ENCODE results near the gene RPS27L.

The RPS27L gene

DNA sequence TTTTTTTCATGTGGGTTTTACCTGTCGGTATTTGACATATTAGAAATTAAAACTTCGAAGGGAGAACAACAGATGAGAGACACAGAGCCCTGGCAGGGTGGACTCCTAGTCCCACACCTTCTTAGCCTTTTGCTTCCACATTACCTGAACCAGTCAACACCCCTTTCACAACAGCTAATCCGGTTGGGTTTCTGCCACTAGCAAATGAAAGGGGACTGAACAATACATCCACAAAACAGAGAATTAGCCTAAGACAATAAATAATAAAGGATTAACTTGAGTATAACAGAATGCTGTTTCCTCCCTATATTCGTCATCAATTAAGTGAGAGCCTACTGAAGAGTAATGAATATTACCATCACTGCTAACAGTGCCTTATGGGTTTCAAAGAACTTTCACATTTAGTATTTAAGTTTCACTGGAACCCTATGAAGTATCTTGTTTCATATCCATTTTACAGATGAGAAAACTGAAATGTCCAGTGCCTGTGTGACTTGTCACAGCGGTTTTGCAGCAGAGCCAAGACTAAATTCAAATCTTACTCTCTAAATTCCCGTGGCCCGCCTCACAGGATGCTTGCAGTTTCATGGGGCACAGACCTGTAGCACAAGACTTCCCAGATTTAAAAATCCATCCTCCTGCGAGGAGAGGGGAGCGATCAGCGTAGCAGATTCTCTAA lies 31.1 kb upstream of the RPS27L start:
- no peak for DNase-seq (ENCODE audit: low read depth in 3 of 3)

DNA sequence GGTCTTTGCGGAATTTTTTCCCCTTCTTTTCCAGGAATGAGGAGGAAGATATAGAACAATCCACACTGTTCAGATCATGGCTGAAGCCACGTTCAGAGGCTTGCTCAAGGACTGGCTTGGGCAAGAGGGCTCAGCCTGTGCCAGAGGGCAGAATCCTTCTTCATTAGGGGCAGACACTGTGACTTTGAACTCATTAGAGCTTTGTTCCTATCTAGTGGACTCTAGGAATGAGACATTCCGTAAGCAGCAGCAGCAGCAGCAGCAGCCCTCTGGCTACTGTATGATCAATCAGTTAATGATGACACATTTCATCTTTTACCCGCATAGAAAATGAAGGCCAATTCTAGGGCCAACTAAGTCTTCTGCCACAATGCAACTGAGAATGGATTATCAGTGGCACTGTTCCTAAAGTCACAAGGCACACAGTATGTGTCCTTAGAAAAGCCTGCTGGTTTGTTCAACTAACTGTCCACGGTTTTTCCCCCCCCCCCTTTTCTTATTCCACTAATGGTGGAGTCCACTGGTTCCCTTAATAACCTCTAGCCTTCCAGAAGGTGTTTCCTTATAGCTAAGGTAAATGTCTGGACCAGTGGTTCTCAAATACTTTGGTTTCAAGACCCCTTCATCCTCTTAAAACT lies 30.4 kb upstream of the RPS27L start:
- DNase-seq (ENCODE audit: low read depth in 3 of 3) = no peak

DNA sequence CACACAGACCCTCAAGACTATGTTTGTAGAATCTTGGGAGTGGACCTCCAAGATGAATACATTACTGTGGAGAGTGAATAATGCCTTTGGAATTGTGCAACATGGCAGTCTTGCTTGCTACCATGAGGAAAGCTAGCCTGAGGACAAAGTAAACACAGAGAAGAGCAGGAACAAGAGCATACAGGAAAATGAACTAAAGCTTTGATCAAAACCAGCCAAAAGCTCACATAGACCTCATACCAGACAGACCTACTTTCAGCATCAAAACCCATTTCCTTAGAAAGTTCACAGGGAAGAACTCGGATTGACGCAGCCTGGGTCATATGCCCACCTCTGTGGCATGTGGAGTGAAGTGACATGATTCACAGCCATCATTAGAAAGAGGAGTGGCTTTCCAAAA lies 28.8 kb upstream of the RPS27L start:
- no peak for DNase-seq (ENCODE audit: low read depth in 3 of 3)

DNA sequence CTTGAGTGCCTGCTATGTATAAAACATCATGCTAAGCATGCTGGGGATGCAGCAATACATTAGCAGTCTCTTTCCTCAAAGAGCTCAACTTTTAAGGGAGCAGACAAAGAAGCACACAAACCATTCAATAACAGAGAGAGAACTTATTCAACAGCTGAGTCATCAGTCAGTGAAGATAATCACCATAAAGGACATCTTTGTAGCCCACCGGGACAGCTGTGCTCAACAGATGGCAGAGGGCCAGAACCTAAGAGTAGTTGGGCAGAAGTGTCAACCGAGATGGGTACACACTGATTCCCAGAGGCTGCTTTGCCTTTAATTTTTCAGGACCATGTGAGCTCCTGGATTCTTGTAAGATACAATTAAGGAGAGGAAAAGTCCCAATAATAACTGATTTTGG lies 27.9 kb upstream of the RPS27L start:
- no peak for DNase-seq (ENCODE audit: low read depth in 3 of 3)

DNA sequence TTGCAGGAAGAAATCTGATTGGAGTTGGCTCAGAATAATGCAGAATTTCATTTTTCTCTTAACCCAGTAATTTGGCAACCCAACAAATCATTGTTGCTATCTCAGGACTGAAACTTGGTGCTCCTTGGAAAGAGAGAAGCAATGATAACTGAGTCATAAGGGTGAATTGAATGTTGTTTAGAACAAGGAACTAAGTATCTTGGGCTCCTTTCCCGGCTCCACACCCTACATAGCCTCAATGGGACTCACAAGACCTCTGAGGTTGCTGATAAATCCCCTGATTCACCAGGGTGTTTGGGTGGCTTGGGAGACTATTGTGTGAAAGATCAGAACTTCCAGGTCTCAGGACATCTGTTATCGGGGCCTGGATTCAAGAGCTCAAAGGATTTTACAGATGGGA lies 24.4 kb upstream of the RPS27L start:
- DNase-seq (ENCODE audit: low read depth in 3 of 3) = no peak

DNA sequence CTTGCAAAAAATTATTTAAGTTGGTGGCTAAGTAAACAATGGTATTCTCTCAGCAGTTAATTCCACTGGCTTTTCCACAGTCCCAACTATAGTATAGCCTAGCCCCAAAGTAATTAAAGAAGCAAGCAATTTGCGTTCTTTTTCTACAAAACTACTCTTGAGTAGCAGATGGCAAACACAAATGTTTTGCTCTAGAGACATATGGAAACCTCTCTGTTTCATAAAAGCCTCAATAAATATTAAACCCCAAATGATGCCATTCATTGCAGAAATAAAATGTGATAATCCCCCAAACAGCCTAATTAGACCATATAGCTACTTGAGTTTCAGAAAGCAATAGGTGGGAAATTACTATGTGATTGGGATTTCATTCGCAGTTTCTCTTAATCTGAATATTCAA lies 23.5 kb upstream of the RPS27L start:
- DNase-seq (ENCODE audit: low read depth in 3 of 3) = no peak

DNA sequence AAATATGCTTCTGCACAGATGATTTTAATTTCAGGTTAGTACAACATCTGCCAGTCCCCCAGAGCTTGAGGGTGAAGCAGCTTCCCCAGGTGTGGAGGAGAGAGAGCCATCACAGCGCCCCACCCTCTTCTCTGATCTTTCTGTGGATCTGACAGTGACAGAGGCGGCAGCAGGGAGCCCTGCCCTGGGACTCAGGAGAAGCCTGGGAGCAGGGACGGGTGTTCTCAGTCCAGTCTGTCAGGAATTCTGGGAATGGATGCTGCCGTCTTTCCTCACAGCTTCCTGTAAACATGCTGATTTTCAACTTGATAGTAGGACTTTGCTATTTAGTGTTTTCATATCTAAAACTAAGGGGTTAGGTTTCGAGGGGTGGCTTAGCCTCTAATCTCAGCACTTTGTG lies 20.8 kb upstream of the RPS27L start:
- DNase-seq (ENCODE audit: low read depth in 3 of 3) = no peak

DNA sequence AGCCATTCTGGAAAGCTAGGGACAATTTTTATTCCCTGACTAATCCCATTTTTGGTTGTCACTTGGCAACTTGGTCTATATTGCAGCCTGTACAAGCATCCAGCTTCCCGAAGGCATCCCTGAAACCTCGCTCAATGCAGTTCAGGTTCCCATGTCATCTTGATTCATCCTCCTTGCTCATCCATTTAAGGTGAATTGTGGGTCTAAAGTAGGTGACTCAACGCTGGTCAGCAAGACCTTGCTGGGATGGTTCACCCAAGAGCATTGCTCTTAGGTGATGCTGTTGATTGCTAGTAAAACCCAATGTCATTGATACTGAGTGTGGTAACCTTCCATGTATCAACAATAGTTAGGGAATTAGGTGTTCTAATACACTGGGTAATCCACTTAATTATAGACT lies 19.0 kb upstream of the RPS27L start:
- no peak for DNase-seq (ENCODE audit: low read depth in 3 of 3)

DNA sequence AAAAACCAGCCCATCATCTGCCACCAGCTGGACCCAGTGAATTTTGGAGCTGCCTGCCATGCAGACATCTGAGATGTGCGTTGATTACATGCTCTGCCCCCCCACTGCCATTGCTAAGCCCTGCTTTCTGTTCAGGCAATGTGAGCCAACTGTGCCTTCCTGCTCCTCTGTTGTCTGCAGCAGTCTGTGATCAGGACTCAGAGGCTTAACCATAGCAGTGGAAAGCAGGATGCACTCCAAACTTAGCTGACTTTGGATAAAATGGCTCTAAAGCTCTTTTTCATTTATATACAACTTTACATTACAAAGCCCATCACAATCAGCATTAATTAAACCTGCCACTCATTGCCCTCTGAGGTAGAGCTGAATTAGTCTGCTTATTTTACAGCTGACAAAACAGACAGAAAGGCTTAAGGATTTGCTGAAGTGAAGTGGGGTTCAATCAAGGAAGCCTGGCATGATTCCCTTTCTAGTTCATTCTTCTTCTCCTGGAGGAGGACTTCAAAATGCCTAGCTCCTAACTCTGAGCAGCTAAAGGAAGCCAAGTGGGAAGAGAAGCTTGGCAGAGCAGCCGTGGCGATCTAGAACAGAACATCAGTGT lies 15.7 kb upstream of the RPS27L start:
- DNase-seq (ENCODE audit: low read depth in 3 of 3) = no peak

DNA sequence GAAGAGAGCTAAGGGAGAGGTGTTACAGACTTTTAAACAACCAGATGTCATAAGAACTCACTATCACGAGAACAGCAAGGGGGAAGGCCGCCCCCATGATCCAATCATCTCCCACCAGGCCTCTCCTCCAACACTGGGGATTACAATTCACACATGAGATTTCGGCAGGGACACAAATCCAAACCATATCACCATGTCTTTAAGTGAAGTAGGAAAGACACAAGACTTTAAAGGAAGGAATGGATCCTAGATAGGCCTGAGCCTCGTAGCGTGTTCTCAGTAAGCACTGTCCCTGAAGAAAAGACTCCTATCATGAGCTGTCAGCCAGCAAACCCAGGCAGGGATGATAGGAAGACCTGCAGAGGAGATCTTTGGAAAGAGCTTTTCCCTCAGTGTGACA lies 15.1 kb upstream of the RPS27L start:
- DNase-seq (ENCODE audit: low read depth in 3 of 3) = no peak

DNA sequence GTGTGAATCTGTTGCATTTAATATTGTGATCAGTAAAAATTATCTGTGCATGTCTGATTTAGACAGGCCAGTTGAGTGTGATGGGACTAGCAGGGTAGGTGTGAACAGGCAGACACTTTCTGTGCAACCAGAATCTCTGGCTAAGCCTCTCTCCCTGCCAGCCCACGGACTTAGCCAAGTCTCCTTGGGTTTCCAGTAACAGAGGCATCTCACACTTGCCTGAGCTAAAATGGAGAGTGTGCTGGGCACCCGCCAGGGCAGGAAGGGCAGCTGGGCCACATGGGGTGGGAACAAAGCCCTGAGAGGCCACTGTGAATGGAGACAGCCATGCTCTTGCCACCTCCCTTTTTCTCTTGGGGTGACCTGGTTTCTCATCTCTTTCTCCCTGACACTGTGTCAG lies 12.5 kb upstream of the RPS27L start:
- no peak for DNase-seq (ENCODE audit: low read depth in 3 of 3)

DNA sequence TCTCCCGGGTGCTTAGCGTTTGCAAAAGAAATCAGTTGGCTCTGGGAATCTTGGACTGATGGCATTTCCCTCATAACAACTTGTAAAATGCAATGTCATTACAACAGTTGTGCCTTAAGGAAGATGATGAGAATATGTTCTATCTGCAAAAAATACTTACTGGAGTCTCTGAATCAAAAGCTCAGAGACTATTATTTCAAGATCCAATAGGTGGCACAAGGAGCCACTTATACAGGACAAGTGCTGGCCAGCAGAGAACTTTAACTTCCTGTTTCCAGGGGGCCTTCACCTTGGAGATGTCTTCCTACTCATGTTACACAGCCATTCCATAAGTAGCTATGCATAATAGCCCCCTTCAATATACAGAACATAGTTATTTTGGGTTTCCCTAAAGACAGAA lies 8.9 kb upstream of the RPS27L start:
- DNase-seq (ENCODE audit: low read depth in 3 of 3) = no peak

DNA sequence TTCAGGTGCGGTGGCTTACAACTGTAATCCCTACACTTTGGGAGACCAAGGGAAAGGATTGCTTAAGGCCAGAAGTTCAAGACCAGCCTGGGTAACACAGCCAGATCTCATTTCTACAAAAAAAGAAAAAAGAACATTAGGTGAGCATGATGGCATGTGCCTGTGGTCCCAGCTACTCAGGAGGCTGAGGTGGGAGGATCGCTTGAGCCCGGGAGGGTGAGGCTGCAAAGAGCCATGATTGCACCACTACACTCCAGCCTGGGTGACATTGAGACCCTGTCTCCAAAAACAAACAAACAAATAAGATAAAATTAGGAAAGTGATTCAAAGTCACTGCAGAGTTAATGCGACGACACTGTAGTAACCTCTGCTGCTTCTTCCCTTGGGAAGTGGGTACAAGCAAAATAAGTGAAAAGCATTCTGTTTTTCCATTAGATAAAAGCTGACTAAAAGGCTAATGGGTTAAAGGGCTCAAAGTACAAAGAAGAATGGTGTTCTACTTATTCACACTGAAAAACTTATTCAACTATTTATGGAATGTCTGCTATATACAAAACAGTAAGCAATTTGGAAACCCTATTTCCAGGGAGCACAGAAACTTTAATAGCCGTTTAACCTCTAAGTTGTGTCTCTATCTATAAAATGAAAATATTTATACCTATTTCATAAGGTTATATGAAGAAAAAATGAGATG lies 8.0 kb upstream of the RPS27L start:
- DNase-seq (ENCODE audit: low read depth in 3 of 3) = no peak

DNA sequence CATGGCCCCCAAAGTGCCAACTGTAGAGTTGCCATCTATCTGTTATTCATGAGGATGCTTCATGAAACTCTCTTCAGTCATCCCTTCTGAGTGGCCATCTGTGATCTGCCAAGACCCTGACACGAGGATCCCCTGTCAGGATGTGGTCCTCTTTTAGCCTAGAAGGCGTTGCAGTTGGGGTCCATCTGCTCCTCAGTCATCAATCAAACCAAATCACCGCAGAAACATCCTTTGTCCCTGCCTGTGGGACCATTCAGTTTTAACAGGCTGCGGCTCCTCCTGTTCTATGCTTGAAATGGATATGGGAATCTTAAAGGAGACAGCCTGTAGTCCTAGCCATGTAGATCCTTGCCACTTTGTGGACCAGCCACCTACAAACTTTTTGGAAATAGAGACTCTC lies 5.9 kb upstream of the RPS27L start:
- no peak for DNase-seq (ENCODE audit: low read depth in 3 of 3)

DNA sequence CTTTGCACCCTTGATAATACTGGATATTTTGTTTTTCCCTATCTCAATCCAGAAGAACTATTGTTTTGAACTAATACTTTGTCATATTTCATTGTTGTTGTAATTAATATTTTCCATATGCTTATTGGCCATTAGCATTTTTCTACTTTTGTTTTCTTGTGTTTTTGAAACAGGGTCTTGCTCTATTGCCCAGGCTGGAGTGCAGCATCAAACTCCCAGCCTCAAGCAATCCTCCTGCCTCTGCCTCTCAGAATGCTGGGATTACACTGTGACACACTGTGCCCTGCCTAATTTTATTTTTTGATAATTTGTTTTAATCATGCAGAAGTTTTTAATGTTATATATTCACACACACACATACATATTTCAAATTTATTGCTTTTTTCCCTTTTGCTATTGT lies 3.4 kb upstream of the RPS27L start:
- no peak for DNase-seq (ENCODE audit: low read depth in 3 of 3)

DNA sequence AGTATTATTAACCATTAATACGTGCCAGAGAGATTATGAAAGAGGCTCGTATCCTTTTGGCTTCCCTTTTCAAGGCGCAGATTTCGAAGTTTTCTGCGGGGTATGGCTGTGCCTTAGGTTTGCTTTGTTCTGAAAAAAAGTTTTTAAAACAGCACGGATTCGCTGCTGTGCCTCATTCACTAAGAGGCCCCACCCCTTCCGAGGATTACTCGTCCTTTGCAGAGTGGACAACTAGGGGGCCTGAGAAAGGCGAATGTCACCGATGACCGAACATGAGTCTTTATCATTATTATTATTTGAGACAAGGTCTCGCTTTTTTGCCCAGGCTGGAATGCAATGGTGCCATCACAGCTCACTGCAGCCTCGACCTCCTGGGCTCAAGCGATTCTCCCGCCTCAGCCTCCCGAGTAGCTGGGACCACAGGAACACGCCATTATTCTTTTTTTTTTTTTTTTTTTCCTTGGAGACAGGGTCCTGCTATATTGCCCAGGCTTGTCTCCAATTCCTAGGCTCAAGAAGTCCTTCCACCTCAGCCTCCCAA lies 684 bp upstream of the RPS27L start:
- DNase-seq (ENCODE audit: low read depth in 3 of 3) = peak in 1 of 3 donors; percentile 9

DNA sequence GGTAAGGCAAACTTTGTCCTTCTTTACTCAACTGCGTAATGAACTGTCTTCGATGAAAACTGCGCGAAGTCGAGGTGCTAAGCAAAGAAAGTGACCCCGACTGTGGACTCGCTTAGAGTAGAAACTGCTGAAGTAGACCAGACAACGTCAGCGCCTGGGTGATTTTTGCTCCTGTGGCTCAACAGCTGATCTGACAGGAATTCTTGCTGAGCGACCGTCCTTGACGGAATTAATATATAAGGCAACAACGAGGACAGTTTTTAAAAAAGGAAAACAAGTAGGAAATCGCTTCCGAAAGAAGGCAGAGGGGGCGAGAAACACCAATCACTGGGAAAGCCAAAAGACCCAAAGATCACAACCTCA lies 541 bp downstream of the RPS27L start:
- DNase-seq (ENCODE audit: low read depth in 3 of 3) = peak in 1 of 3 donors; percentile 11

DNA sequence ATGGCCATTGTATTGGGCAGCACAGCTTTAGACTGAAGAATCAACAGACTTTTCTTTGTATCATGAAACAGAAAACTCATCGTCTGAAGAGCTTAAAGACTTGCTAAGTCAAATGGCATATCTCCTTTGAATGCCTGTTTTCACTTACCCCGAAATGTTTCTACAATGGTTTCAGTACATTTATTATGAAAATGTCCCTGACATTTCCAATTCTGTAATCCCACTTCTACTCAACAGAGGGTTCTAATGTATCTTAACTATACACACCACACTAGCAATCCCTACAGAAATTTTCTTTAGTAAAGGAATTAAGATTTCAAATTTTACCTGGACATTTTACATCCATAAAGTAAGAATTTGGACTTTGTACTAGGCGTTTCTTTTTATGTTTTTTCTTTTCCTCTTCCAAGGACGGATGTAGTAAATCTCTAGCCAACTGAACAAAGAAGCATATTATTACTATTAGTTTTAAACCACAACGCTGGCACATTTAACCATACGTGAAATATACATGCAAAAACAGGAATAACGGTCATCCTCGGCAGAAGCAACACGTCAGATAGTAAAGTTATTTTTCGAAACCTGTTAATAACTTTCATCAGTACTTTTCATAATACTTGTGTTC lies 1.1 kb downstream of the RPS27L start:
- DNase-seq (ENCODE audit: low read depth in 3 of 3) = no peak

DNA sequence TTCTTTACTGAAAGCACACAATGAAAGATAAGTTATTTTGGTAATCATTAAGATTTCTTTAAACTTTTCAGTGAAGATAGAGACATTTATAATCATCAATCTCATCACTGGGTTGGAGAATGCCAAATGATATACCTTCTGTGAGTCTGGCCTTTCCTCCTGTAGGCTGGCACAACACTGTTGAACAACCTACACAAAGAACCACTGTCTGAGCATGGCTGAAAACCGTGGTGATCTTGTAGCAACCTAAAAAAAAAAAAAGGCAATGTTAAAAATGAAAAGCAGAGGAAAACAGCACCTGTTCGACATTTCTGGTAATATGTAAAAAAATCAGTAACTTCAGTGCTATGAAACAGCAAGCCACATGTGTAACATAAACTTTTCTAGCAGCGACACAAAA lies 1.8 kb downstream of the RPS27L start:
- no peak for DNase-seq (ENCODE audit: low read depth in 3 of 3)

DNA sequence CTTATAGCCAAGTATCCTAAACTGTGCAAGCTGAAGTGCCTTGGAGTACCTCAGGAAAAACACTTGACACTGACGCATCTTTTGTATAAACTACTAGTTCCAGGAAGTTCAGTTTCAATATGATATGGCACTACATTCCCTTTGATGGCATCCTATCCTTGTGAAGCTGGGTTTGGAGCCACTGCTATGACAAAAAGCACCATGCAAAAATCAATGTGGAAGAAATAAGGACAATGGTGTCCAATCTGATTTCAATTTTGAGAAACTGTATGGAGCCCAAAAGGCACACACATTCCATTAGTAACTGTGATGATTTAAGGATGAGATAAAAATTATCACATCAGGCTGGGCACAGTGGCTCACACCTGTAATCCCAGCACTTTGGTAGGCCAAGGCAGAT lies 5.6 kb downstream of the RPS27L start:
- DNase-seq (ENCODE audit: low read depth in 3 of 3) = no peak

DNA sequence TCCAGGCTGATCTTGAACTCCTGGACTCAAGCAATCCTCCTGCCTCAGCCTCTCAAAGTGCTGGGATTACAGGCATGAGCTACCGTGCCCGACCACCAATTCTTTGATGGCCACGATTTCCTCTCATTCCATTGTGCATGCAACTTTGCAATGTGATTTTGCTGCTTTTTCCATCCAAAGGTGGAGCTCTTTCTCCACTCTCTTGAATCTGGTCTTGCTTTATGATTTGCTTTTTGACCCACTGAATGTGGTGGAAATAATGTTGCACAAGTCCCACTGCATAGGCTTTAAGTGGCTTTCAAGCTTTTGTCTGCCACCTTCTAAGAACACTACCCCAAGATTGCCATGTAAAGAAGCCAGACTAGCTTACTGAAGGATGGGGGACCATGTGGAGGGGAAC lies 10.6 kb downstream of the RPS27L start:
- DNase-seq (ENCODE audit: low read depth in 3 of 3) = no peak

DNA sequence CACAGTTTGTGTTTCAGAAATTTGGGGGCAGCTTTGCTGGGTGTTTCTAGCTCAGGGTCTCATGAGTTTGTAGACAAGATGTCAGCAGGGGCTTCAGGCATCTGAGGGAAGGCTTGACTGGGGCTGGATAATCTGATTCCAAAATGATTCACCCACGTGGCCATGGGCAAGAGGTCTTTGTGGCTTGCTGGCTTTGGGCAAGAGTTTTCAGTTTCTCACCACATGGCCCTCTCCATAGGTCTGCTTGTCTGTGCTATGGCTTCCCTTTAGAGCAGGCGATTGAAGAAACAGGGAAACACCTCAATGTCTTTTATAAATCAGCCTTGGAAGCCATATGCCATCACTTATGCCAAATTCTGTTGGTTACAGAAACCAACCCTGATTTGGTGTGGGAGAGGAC lies 11.9 kb downstream of the RPS27L start:
- DNase-seq (ENCODE audit: low read depth in 3 of 3) = no peak

Data from stimulated activated CD4-positive, alpha-beta T cell treated with anti-CD3 and anti-CD28 coated beads, TNF-alpha, amount 100 ng/mL, for 48 hours (primary cell).